ENCODE results near the gene PITPNC1. TPM values are rescaled to one million over a fixed set of nuclear protein-coding genes. Genes with fewer than 3 reads are reported as not detected.

The PITPNC1 gene
- total RNA-seq, 1 donor from 2014 or later: 40.3 TPM

- Mint-ChIP-seq H3K27ac (ENCODE audit: unreplicated experiment) (no peak overlapping the region), H3K4me1 (ENCODE audit: low read depth, unreplicated experiment) (peaks cover 16% of the 10 kb centered on the region), H3K4me3 (ENCODE audit: unreplicated experiment) (no peak overlapping the region), H3K27me3 (ENCODE audit: unreplicated experiment) (peaks cover 6% of the 10 kb centered on the region), H3K36me3 (ENCODE audit: unreplicated experiment) (no peaks in the 10 kb centered on the region), H3K9me3 (ENCODE audit: unreplicated experiment) (no peaks in the 10 kb centered on the region)
- no peak for DNase-seq
- TF ChIP-seq, protein P1, sequence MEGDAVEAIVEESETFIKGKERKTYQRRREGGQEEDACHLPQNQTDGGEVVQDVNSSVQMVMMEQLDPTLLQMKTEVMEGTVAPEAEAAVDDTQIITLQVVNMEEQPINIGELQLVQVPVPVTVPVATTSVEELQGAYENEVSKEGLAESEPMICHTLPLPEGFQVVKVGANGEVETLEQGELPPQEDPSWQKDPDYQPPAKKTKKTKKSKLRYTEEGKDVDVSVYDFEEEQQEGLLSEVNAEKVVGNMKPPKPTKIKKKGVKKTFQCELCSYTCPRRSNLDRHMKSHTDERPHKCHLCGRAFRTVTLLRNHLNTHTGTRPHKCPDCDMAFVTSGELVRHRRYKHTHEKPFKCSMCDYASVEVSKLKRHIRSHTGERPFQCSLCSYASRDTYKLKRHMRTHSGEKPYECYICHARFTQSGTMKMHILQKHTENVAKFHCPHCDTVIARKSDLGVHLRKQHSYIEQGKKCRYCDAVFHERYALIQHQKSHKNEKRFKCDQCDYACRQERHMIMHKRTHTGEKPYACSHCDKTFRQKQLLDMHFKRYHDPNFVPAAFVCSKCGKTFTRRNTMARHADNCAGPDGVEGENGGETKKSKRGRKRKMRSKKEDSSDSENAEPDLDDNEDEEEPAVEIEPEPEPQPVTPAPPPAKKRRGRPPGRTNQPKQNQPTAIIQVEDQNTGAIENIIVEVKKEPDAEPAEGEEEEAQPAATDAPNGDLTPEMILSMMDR (IDR thresholded peaks at IDR 0.05; ENCODE audit: partially characterized antibody, unreplicated experiment): no peak
Measured at GRCh38 chr17:67635681-67636080, 258.6 kb downstream of the PITPNC1 start.

GRCh38 chr17:67636312-67636711 lies 259.2 kb downstream of the PITPNC1 start:
- H3K4me1 Mint-ChIP-seq (ENCODE audit: low read depth, unreplicated experiment): peaks cover 18% of the 10 kb centered on the region
- no peaks in the 10 kb centered on the region for H3K9me3 Mint-ChIP-seq (ENCODE audit: unreplicated experiment)
- no peak overlapping the region for H3K4me3 Mint-ChIP-seq (ENCODE audit: unreplicated experiment)
- H3K27me3 Mint-ChIP-seq (ENCODE audit: unreplicated experiment): peaks cover 6% of the 10 kb centered on the region
- TF ChIP-seq, protein P1 (IDR thresholded peaks at IDR 0.05; ENCODE audit: partially characterized antibody, unreplicated experiment): no peak
- no peak overlapping the region for H3K27ac Mint-ChIP-seq (ENCODE audit: unreplicated experiment)
- no peak for DNase-seq
- no peaks in the 10 kb centered on the region for H3K36me3 Mint-ChIP-seq (ENCODE audit: unreplicated experiment)

GRCh38 chr17:67636834-67637520 lies 259.9 kb downstream of the PITPNC1 start:
- H3K36me3 Mint-ChIP-seq (ENCODE audit: unreplicated experiment): no peaks in the 10 kb centered on the region
- peaks cover 18% of the 10 kb centered on the region for H3K4me1 Mint-ChIP-seq (ENCODE audit: low read depth, unreplicated experiment)
- peaks cover under 1% of the 10 kb centered on the region for H3K9me3 Mint-ChIP-seq (ENCODE audit: unreplicated experiment)
- no peak overlapping the region for H3K4me3 Mint-ChIP-seq (ENCODE audit: unreplicated experiment)
- peaks cover 6% of the 10 kb centered on the region for H3K27me3 Mint-ChIP-seq (ENCODE audit: unreplicated experiment)
- peak overlapping the region; percentile 18 for H3K27ac Mint-ChIP-seq (ENCODE audit: unreplicated experiment)
- DNase-seq: no peak
- TF ChIP-seq, protein P1 (IDR thresholded peaks at IDR 0.05; ENCODE audit: partially characterized antibody, unreplicated experiment): no peak

DNA sequence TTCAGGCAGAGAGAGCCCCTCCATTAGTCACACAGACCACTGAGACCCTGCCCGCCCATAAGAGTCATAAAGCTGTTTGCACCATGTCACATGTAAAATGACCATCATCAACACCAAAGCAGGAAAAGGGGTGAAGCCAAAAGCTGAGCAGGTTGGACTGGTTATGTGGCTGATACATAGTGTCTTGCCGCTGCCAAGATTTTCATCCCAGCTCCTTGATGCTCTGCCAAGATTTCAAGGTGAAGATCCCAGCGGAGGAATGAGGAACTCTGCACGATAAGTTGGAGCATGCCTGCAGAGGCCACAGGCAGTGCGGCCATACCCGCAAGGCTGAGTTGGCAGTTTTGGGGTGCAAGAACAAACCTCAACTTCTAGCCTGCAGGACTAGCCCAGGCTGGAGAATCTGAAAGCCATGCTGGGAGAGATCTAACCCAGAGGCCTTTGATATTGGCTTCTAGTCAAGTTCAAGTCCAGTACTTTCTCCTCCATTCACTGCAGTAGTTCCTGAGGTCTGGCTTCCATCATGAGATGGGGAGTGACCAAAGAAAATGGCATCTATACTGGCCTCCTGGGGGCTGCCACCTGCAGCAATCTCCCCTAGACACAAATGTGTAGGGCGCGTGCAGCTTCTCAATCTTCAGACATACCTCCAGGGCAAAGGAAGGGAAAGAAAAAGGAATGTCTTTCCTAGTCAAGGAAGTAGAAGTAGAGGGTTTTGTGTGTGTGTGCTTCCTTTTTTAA lies 261.0 kb downstream of the PITPNC1 start:
- H3K4me3 Mint-ChIP-seq (ENCODE audit: unreplicated experiment): no peak overlapping the region
- H3K36me3 Mint-ChIP-seq (ENCODE audit: unreplicated experiment): no peaks in the 10 kb centered on the region
- peaks cover 6% of the 10 kb centered on the region for H3K27me3 Mint-ChIP-seq (ENCODE audit: unreplicated experiment)
- DNase-seq: no peak
- H3K27ac Mint-ChIP-seq (ENCODE audit: unreplicated experiment): peak overlapping the region; percentile 48
- H3K9me3 Mint-ChIP-seq (ENCODE audit: unreplicated experiment): peaks cover 1% of the 10 kb centered on the region
- H3K4me1 Mint-ChIP-seq (ENCODE audit: low read depth, unreplicated experiment): peaks cover 21% of the 10 kb centered on the region
- TF ChIP-seq, protein P1 (IDR thresholded peaks at IDR 0.05; ENCODE audit: partially characterized antibody, unreplicated experiment): no peak

- Mint-ChIP-seq H3K4me1 (ENCODE audit: low read depth, unreplicated experiment) (peaks cover 21% of the 10 kb centered on the region), H3K27me3 (ENCODE audit: unreplicated experiment) (peaks cover 6% of the 10 kb centered on the region), H3K27ac (ENCODE audit: unreplicated experiment) (peak overlapping the region; percentile 48), H3K4me3 (ENCODE audit: unreplicated experiment) (no peak overlapping the region), H3K36me3 (ENCODE audit: unreplicated experiment) (no peaks in the 10 kb centered on the region), H3K9me3 (ENCODE audit: unreplicated experiment) (peaks cover 1% of the 10 kb centered on the region)
- DNase-seq: no peak
- TF ChIP-seq, protein P1 (IDR thresholded peaks at IDR 0.05; ENCODE audit: partially characterized antibody, unreplicated experiment): no peak
Measured at GRCh38 chr17:67638871-67639270, 261.8 kb downstream of the PITPNC1 start.
